ENCODE measurements around the gene MSH5. TPM values are rescaled to one million over a fixed set of nuclear protein-coding genes. Genes with fewer than 3 reads are reported as not detected.
A peak's percentile ranks its signal among the peaks of the same experiment; 100 is the strongest.

MSH5 gene
- total and polyA plus RNA-seq, 2 of the 13 experiments (the other 11 are each of a cell fraction or from before 2014, with no cell fraction given): 10.2 to 38.7 TPM

- Histone ChIP-seq H3K9ac (ENCODE audit: insufficient read depth, low read depth, low read length) (peak overlapping the region; percentile 92), H3K4me1 (ENCODE audit: insufficient read depth, low read length) (peaks cover 25% of the 10 kb centered on the region), H3K9me3 (ENCODE audit: low read length) (no peaks in the 10 kb centered on the region), H3K27me3 (ENCODE audit: control insufficient read depth in 1 of 2, insufficient read depth in 2 of 2, low read length in 2 of 2) (no peaks in the 10 kb centered on the region; a peak in 1 of 5 replicates), H3K27ac (ENCODE audit: extremely low read length, insufficient read depth, low read length) (peak overlapping the region; percentile 76), H3K79me2 (ENCODE audit: insufficient read depth, low read length) (peaks cover 22% of the 10 kb centered on the region), H3K4me3 (replicated peaks in 1 of 3; ENCODE audit: insufficient read depth in 1 of 3, low read depth in 2 of 3, low read length in 3 of 3) (peak overlapping the region; percentile 89 to 98 (median 98)), H3K4me2 (ENCODE audit: low read depth, low read length) (peak overlapping the region; percentile 95), H2AFZ (ENCODE audit: low read length) (no peak overlapping the region), H4K20me1 (ENCODE audit: insufficient read depth, low read length) (no peaks in the 10 kb centered on the region), H3K36me3 (replicated peaks in 1 of 2; ENCODE audit: control insufficient read depth in 1 of 2, insufficient read depth in 2 of 2, low read length in 2 of 2) (peaks cover 5 to 28% of the 10 kb centered on the region in 2 experiments)
- BruUV-seq (replicated peaks): no TSS peak
- intact Hi-C loops (cut with micrococcal nuclease; ENCODE audit: unreplicated experiment) (loop anchor here (1.0 to 2.0 kb wide), 2 partner anchors 20 to 35 kb away; partner anchors contain the start of genes HSPA1A and HSPA1L), in situ Hi-C loops (cut with HindIII; ENCODE audit: extremely low pct_ligation_motif_present, low pct_unique_long_range_greater_than_20kb) (no loop called here)
- 1% methylated on average over 35 of the region's 44 CpGs for WGBS (ENCODE audit: low lambda C conversion rate)
- FAIRE-seq (no peak), DNase-seq (ENCODE audit: low spot score) (no peak), ATAC-seq (peak; percentile 18)
- POLR2A ChIA-PET: interaction anchor here (0.8 to 4.3 kb wide), 28 partner anchors 9 to 253 kb away, joined by 3 to 77 read pairs (median 7); partner anchors contain the start of genes ABHD16A, APOM, CLIC1 and DDAH2
- CTCF ChIA-PET (ENCODE audit: low intra/inter-chr PET ratio, low total read pairs): interaction anchor here (1.6 kb wide), 2 partner anchors 22 to 35 kb away, joined by 5 read pairs; no protein-coding TSS in a partner anchor
- TF ChIP-seq RBFOX2 (IDR thresholded peaks at IDR 0.05; ENCODE audit: low read depth, low read length) (peak; percentile 93; the same call in 1 of the 2 replicates), HOXD1 (CRISPR knock-in tag; IDR thresholded peaks at IDR 0.05) (no peak), POGZ (CRISPR knock-in tag; IDR thresholded peaks at IDR 0.05) (no peak), ZNF563 (CRISPR knock-in tag; IDR thresholded peaks at IDR 0.05) (0 out of 2 replicates have a peak, but pooled peaks have one; percentile 31), SIX4 (CRISPR knock-in tag; IDR thresholded peaks at IDR 0.05) (no peak), SOX5 (CRISPR knock-in tag; IDR thresholded peaks at IDR 0.05; ENCODE audit: borderline replicate concordance) (no peak), ZNF343 (CRISPR knock-in tag; IDR thresholded peaks at IDR 0.05) (no peak), ZNF383 (CRISPR knock-in tag; IDR thresholded peaks at IDR 0.05; ENCODE audit: borderline replicate concordance) (peak; percentile 81; the same call in 1 of the 2 replicates), ZFP37 (CRISPR knock-in tag; IDR thresholded peaks at IDR 0.05; ENCODE audit: borderline replicate concordance) (no peak; the same call in 1 of the 2 replicates), TERF1 (CRISPR knock-in tag; IDR thresholded peaks at IDR 0.05) (no peak), SMAD9 (CRISPR knock-in tag; IDR thresholded peaks at IDR 0.05) (peak; percentile 89; the same call in 1 of the 2 replicates), JDP2 (CRISPR knock-in tag; IDR thresholded peaks at IDR 0.05; ENCODE audit: borderline replicate concordance) (no peak), IRX3 (CRISPR knock-in tag; IDR thresholded peaks at IDR 0.05; ENCODE audit: borderline replicate concordance, low read depth) (no peak), SALL1 (CRISPR knock-in tag; IDR thresholded peaks at IDR 0.05) (no peak), RBM39 (IDR thresholded peaks at IDR 0.05; ENCODE audit: low read depth, low read length, poor library complexity, severe bottlenecking) (peak; percentile 61), ZNF761 (CRISPR knock-in tag; conservative IDR thresholded peaks at IDR 0.05) (no peak), PHF21A (CRISPR knock-in tag; IDR thresholded peaks at IDR 0.05) (no peak), KLF13 (CRISPR knock-in tag; IDR thresholded peaks at IDR 0.05) (0 out of 2 replicates have a peak, but pooled peaks have one; percentile 31), POLR2G (IDR thresholded peaks at IDR 0.05; ENCODE audit: low read depth, low read length) (peak; percentile 13; the same call in 1 of the 2 replicates), ZBTB8A (CRISPR knock-in tag; IDR thresholded peaks at IDR 0.05; ENCODE audit: borderline replicate concordance, low read depth) (peak; percentile 63; the same call in 1 of the 2 replicates), ZMYM4 (CRISPR knock-in tag; IDR thresholded peaks at IDR 0.05) (no peak)
These were observed 55.2 kb downstream of the MSH5 start for GRCh38 chr6:31794866-31795615.

Measured in HepG2 (cell line).